RWPE1 (cell line): ENCODE measurements around the gene SUDS3.

Experiments used
- CTCF ChIA-PET: fragments of 350-600 bp; sonication (Branson Sonifier 250); formaldehyde crosslinking; extraction: SDS; loops from one replicate; lab custom pipeline; 2021; lab: Yijun Ruan, JAX
- POLR2A ChIA-PET: fragments of 400-600 bp; formaldehyde crosslinking; extraction: SDS; loops from one replicate; lab custom pipeline; 2020; ENCODE audit warnings: antibody characterized with exemption; ENCODE audit not compliant: low non-redundant PET; lab: Yijun Ruan, JAX
- DNase-seq: peaks from one replicate; pipeline ENCODE4 v3.0.0; 2012; ENCODE audit warnings: low spot score
- H3K27ac ChIP-seq: fragments of 450-650 bp; 2 replicates; pipeline ENCODE4 v1.5.1; 2017
- CTCF ChIP-seq: fragments of 450-650 bp; conservative IDR thresholded peaks from 2 replicates; pipeline ENCODE4 v1.5.1; 2017; ENCODE audit warnings: low read depth, mild to moderate bottlenecking

The SUDS3 gene

GRCh38 chr12:118372541-118373495 lies 3.5 kb upstream of the SUDS3 start, which contains the start of gene TAOK3:
Gene TAOK3, minus strand, starts transcription at chr12:118372907. Its CDS starts 117,340 bp downstream, at chr12:118255567.
- ChIA-PET CTCF (interaction anchor here (0.8 to 0.9 kb wide), 2 partner anchors 190 to 208 kb away, joined by 3 read pairs; no protein-coding TSS in a partner anchor), POLR2A (interaction anchor here (0.5 kb wide), 1 partner anchor 83 kb away, joined by 3 read pairs; no protein-coding TSS in a partner anchor)
- no peak for TF ChIP-seq CTCF
- peak within 1 kb of the TSS; percentile 77 for H3K27ac ChIP-seq
- peak; percentile 96 for DNase-seq

GRCh38 chr12:118373616-118374015 lies 2.7 kb upstream of the SUDS3 start:
- TF ChIP-seq CTCF, result no peak
- no peak overlapping the region for H3K27ac ChIP-seq
- no peak for DNase-seq
- ChIA-PET POLR2A (interaction anchor here (0.6 kb wide), 1 partner anchor 238 kb away, joined by 3 read pairs; no protein-coding TSS in a partner anchor), CTCF (interaction anchor here (0.7 to 0.9 kb wide), 4 partner anchors 39 to 407 kb away, joined by 3 to 5 read pairs (median 3); no protein-coding TSS in a partner anchor)

GRCh38 chr12:118374126-118374725 lies 2.1 kb upstream of the SUDS3 start:
- no peak for TF ChIP-seq CTCF
- ChIA-PET POLR2A (no interaction called here), CTCF (interaction anchor here (0.6 to 0.9 kb wide), 4 partner anchors 38 to 408 kb away, joined by 3 to 5 read pairs (median 3); no protein-coding TSS in a partner anchor)
- no peak for DNase-seq
- H3K27ac ChIP-seq, result no peak overlapping the region

GRCh38 chr12:118374909-118375308 lies 1.4 kb upstream of the SUDS3 start:
- CTCF ChIA-PET, result interaction anchor here (1.9 to 2.0 kb wide), 2 partner anchors 191 to 209 kb away, joined by 20 to 27 read pairs; no protein-coding TSS in a partner anchor
- no peak for DNase-seq
- POLR2A ChIA-PET, result no interaction called here
- H3K27ac ChIP-seq, result no peak overlapping the region
- TF ChIP-seq CTCF, result no peak

- CTCF ChIA-PET, result interaction anchor here (0.6 to 2.3 kb wide), 19 partner anchors 17 to 310 kb away, joined by 3 to 27 read pairs (median 4); partner anchors contain the start of gene PEBP1
- POLR2A ChIA-PET, result interaction anchor here (0.6 kb wide), 1 partner anchor 254 kb away, joined by 3 read pairs; no protein-coding TSS in a partner anchor
- no peak for TF ChIP-seq CTCF
- DNase-seq, result no peak
- H3K27ac ChIP-seq, result no peak overlapping the region
Observed at GRCh38 chr12:118375348-118375747, 1.0 kb upstream of the SUDS3 start.
